ENCODE measurements around the gene MCM5.
"Not testable (repeated sequence)": the region's sequence is repeated elsewhere in the genome, so short reads cannot be mapped to it uniquely, and the experiment has no call there.

Gene MCM5

GRCh38 chr22:35399678-35400500 is at the start of gene MCM5:
Gene MCM5, plus strand, starts transcription at chr22:35400140. Its CDS starts 299 bp downstream, at chr22:35400439.
- peak; percentile 86 to 92 for DNase-seq (ENCODE audit: low read depth in 2 of 2)

- DNase-seq (ENCODE audit: low read depth in 2 of 2), result peak; percentile 63 to 75
Measured at GRCh38 chr22:35350539-35351503, 49.1 kb upstream of the MCM5 start.

GRCh38 chr22:35352214-35353111 is 47.5 kb upstream of the MCM5 start:
- peak in 1 of 2 donors; percentile 21 for DNase-seq (ENCODE audit: low read depth in 2 of 2)

- no peak for DNase-seq (ENCODE audit: low read depth in 2 of 2)
Measured at GRCh38 chr22:35353318-35353717, 46.6 kb upstream of the MCM5 start.

GRCh38 chr22:35354068-35354467 is 45.9 kb upstream of the MCM5 start:
- no peak for DNase-seq (ENCODE audit: low read depth in 2 of 2)

GRCh38 chr22:35357883-35358621 is 41.9 kb upstream of the MCM5 start:
- no peak for DNase-seq (ENCODE audit: low read depth in 2 of 2)

- DNase-seq (ENCODE audit: low read depth in 2 of 2), result no peak
Measured at GRCh38 chr22:35359380-35360065, 40.4 kb upstream of the MCM5 start.

- DNase-seq (ENCODE audit: low read depth in 2 of 2), result no peak
Measured at GRCh38 chr22:35361001-35361558, 38.9 kb upstream of the MCM5 start.

GRCh38 chr22:35363566-35364086 is 36.3 kb upstream of the MCM5 start:
- DNase-seq (ENCODE audit: low read depth in 2 of 2), result no peak

- not testable (repeated sequence) for DNase-seq (ENCODE audit: low read depth in 2 of 2)
Measured at GRCh38 chr22:35364230-35364629, 35.7 kb upstream of the MCM5 start.

GRCh38 chr22:35367331-35367886 is 32.5 kb upstream of the MCM5 start:
- DNase-seq (ENCODE audit: low read depth in 2 of 2), result no peak

- DNase-seq (ENCODE audit: low read depth in 2 of 2), result no peak
Measured at GRCh38 chr22:35368386-35368785, 31.6 kb upstream of the MCM5 start.

- no peak for DNase-seq (ENCODE audit: low read depth in 2 of 2)
Measured at GRCh38 chr22:35369996-35370395, 29.9 kb upstream of the MCM5 start.

- DNase-seq (ENCODE audit: low read depth in 2 of 2), result no peak
Measured at GRCh38 chr22:35373781-35374180, 26.2 kb upstream of the MCM5 start.

GRCh38 chr22:35375031-35375430 is 24.9 kb upstream of the MCM5 start:
- DNase-seq (ENCODE audit: low read depth in 2 of 2), result no peak

- no peak for DNase-seq (ENCODE audit: low read depth in 2 of 2)
Measured at GRCh38 chr22:35375526-35375925, 24.4 kb upstream of the MCM5 start.

GRCh38 chr22:35376728-35377472 is 23.0 kb upstream of the MCM5 start:
- DNase-seq (ENCODE audit: low read depth in 2 of 2), result no peak

GRCh38 chr22:35377735-35378134 is 22.2 kb upstream of the MCM5 start:
- DNase-seq (ENCODE audit: low read depth in 2 of 2), result no peak

GRCh38 chr22:35378621-35379020 is 21.3 kb upstream of the MCM5 start:
- no peak for DNase-seq (ENCODE audit: low read depth in 2 of 2)

All from stimulated activated CD4-positive, alpha-beta T cell treated with anti-CD3 and anti-CD28 coated beads, Interleukin-1b, Interleukin-23, amount 100 ng/mL, for 1 hour (primary cell).